Ureter (tissue), 1 donor: ENCODE measurements around the gene DQX1. TPM values are rescaled to one million over a fixed set of nuclear protein-coding genes. Genes with fewer than 3 reads are reported as not detected.
"Not testable (repeated sequence)": the region's sequence is repeated elsewhere in the genome, so short reads cannot be mapped to it uniquely, and the experiment has no call there.

Experiments used
- DNase-seq: peaks from one replicate; pipeline ENCODE4 v3.0.0-alpha.2; 2020; ENCODE audit warnings: low spot score
- total RNA-seq: library from RNA; stranded (reverse); gene quantifications from one replicate; pipeline ENCODE4 v1.2.4, GENCODE V29; 2023
- donor health status: DM: yes; HTN: yes; CAD: no.

The DQX1 gene, protein sequence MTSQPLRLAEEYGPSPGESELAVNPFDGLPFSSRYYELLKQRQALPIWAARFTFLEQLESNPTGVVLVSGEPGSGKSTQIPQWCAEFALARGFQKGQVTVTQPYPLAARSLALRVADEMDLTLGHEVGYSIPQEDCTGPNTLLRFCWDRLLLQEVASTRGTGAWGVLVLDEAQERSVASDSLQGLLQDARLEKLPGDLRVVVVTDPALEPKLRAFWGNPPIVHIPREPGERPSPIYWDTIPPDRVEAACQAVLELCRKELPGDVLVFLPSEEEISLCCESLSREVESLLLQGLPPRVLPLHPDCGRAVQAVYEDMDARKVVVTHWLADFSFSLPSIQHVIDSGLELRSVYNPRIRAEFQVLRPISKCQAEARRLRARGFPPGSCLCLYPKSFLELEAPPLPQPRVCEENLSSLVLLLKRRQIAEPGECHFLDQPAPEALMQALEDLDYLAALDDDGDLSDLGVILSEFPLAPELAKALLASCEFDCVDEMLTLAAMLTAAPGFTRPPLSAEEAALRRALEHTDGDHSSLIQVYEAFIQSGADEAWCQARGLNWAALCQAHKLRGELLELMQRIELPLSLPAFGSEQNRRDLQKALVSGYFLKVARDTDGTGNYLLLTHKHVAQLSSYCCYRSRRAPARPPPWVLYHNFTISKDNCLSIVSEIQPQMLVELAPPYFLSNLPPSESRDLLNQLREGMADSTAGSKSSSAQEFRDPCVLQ
- 1.4 TPM for total RNA-seq

DNA sequence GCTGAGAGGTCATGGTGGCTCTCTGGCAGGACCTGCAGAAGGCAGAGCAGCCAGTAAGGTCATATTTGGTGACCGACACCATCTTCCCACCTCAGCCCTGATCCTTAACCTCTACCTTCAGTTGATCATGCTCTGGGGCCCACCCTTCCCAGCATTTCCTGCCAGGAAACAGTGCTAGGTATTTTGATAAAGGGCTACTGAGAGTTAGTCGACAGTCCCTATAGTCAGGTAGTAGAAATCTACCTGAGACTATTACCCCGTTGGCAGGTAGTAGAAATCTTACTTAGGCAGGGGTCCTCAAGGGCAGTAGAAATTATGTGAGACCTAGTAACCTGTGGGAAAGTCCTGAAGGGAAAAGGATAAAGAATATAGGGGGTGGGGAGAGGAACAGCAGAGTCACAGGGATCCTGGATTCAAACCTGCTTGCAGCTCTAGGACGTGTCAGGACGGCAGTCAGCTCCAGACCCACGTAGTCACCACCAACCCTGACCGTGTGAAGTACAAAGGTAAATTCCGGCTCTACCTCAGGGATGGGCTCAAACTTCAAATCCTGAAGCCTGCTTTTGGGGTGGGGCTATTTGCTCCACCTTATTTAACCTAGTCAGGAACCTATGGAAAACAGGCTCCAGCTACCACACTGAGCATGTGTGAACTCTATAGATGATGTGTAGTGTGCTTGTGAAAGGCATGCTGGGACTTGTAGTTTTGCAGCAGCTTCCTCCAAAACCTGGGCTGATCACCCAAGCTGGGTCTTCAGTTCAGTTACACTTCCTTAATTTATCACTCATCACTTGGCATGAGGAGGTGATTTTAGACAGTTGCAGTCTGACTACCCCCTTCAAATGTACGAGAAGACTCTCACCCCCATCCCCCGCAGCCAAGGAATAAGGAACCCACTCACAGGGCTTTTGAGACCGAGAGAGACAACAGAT, at the start of gene DQX1:
Gene DQX1, minus strand, starts transcription at position 515 of the 932 bp plus-strand sequence. Its CDS starts 502 bp downstream, at position 13.
- no peak for DNase-seq

DNA sequence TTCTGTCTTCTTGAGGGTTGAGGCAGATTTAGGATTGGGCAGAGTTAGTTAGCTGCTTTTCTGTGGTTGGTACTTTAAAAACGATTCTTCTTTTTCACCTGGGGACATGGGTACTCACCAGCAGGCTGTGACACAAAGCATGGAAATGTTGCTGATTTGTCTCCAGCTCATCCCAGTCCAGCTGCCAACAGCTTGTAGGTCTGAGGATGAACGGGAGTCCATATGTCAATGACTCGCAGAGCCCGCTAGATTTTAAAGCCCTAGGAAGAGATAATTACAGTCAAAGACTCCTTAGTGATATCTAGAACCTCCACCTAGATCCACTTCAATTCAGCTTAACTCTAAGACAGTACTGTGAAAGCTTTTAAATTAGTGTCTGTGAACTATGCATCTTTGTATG, 49.3 kb upstream of the DQX1 start:
- DNase-seq = no peak

DNA sequence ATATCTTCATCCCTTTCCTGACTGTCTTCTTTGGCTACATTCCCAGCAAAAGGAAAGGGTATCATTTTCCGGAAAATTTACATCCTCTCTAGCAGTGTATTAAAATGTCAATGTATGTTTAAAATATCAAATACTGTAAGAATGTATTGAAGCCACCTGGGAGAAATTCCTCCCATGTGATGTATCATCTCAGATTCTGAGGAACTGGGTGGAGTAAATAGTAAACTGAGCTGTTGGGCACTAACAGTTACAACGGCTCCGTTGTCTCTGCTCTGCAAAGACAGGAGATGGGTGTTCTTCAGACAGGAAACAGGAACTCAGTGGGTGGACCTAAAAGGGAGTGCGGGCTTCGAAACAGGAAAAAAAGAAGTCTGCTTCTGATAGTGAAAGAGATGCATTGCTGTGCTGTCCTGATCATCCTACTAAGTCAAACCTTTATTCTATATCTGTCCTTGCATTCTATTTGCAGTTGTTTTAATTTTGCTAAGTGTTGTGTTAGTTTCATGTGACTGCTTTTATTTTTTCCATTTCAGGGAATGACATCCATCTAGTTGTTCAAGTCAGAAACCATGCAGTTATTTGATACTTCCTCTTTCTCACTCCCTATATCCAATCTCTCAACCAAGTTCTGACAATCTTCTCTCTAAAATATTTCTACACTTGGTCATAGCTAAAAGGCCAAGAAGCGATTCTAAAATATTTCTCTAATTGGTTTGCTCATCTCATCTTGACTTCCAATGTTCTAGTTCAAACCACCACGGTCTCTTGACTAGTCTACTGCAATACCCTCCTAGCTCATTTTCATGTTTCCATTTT, 47.9 kb upstream of the DQX1 start:
- DNase-seq = no peak

DNA sequence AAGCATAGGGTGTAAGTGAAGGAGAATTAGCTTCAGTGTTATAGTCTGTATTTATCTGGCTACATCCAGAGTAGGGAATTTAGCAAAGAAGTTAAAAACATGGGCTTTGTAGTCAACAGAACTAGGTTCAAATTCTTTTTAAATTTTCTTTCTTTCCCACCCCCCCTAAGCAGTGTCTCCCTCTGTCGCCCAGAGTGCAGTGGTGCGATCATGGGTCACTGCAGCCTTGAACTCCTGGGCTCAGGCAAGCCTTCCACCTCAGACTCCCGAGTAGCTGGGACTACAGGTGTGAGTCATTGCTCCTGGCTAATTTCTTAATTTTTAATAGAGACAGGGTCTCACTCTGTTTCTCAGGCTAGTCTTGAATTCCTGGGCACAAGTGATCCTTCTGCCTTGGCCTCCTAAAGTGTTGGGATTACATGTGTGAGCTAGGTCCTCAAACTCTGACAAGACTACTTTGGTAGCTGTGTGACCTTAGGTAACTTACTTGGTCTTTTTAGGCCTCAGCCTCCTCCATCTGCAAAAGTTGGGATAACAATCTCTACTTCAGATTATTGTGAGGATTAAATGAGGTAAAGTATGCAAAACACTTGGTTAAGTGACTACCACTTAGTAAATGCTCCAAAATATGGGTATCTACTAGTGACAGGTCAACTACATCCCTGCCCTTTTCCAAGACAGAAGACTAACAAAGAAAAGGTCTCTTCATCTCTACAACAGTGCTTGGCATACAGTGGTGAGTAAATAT, 46.3 kb upstream of the DQX1 start:
- DNase-seq = no peak

DNA sequence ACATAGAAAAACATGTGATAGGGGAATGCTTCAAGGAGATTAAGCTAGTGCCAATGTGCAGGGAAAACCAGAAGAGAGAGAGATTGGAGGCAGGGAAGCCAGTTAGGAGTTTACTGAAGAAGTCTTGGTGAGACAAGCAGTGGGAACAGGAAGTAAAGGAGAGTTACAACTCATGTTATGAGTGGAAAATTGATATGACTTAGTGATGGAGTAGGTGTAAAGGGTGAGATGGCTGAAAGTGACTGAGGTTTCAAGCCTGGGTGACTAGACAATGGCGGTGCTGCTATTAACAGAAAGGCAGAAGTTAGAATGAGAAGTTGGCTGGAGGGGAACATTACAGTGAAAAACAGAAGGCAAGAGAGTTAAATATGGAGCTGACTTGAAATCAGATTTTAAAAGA, 45.0 kb upstream of the DQX1 start:
- DNase-seq = no peak

DNA sequence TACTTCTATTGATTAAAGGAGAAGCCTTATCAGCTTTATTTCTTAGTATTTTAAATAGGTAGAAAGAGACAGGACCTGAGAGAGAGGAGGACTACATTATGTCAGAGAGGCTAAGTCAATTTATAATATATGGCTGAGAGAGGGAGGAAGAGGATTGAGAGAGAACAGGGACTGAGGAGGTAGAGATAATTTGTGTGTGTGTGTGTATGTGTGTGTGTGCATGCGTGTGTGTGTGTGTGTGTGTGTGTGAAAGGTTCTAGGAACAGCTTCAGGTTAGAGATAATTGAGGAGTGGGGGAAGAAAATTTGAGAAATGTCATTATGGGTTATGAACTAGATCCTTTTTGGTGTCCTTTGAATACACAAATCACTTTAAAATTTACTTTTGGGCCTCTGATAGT, 43.7 kb upstream of the DQX1 start:
- DNase-seq = no peak

DNA sequence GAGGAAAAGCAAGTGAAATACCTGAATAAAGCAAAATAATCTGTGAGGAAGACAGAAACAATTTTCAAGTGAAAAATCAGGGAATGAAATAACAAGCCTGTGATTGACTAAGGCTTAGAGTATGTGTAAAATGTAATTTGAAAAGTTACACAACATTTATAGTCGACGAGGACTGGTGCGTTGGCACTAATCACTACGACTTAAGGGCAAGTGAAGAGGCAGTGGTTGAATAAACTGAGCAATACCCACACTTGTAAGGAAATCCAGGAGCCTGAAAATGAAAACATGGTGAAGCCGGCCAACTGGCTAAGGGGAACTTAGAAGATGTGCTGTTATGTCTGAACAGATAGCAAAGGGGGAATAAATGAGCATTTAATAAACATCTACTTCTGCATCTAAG, 41.9 kb upstream of the DQX1 start:
- no peak for DNase-seq

DNA sequence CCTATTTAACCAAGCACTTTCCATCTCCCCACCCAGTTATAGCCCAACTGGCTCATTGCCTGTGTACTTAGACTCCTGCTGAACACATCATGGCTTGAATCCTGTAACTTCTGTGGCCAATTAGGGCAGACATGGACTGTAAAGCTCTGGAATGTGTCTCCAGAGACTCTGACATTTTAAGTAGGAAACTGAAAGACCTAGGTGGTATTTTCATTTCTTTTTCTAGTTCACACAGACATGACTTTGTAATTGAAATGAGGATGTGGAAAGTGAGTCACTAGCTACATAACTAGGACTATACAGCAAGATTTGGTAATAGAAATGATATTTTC, 40.7 kb upstream of the DQX1 start:
- no peak for DNase-seq

DNA sequence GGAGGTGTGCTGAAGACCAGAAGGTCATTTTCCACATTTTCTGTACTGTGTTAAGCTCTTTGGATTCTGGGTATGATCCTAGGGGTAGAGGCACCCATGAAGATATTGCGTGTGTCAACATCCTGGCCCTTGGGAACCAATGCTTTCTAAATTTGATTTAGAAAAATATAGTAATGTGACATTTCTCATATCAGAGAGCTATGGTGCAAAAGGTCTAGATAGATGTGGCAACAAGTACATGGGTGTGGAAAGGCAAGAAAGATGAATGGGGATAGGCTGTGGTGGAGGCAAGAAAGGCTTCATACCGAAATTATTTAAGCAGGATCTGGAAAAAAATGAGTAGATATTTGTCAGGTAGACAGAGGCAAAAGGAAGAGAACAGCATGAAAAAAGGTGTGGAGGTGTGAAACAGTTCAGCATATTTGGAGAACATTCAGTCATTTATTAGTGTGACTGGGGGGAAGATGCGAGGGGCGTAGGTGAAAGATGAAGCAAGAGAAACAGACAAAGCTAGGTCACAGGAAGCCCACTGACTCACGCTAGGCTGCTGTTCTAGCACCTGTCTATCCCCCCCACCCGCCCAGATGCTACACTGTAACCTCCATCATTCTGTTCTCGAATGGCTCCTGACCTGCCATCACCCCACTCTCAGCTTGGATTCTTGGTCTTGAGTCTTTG, 40.2 kb upstream of the DQX1 start:
- no peak for DNase-seq

DNA sequence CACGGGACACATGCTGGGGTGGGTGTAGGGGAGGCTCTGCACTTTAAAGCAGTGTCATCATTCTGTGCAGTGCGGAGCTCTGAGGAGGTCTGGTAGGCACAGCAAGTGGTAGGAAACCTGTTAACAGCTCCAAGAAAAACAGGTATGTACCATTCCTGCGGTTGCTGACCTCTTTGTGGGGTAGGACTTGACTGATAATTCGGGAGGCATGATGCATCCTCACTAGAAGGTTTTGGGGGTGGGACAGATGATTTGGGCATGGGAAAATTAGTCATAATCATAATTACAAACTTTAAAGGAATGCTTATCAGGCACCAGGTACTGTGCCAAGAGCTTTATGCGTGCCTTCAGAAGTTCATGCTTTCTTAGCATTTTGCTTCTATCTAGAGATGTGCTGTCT, 38.2 kb upstream of the DQX1 start:
- no peak for DNase-seq

DNA sequence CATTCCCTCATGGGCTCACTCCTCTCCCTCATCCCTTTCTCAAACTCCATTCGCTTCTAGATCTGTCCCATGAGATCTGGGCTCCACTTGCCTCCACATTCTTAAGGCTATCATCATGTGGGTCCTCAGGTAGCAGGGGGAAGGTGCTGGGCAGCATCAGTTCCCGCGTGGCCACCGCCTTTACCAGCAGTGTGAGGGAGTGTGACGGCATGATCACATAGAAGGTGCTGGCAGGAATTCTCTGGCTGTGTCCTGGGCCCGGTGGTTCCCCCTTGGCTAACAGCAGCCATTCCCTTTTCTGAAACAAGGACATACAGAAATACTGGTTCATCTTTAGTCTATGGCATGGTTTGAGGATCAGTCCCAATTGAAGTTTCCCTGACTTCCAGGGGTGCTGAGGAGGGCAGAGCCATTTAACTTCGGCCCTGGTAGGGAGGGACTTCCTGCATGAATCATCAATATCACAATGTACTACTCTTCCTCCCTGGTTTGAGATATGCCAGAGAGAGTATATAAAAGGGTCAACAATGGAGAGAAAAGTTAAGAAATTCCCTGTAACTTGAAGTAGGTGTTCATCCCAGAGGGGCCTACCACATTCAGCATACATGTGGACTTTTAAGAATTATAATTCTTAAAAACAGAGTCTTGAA, 36.2 kb upstream of the DQX1 start:
- no peak for DNase-seq

DNA sequence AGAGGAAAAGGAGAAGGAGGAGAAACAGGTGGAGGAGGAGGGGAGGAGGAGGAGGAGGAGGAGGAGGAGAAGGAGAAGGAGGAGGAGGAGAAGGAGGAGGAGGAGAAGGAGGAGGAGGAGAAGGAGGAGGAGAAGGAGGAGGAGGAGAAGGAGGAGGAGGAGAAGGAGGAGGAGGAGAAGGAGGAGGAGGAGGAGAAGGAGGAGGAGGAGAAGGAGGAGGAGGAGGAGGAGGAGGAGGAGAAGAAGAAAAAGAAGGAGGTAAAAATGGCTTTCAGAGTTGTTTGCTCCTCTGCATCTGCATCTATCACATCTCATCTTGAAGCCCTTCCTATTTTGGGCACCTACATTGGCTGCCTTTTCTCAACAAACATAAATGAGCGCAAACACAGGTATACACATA, 35.0 kb upstream of the DQX1 start:
- not testable (repeated sequence) for DNase-seq

DNA sequence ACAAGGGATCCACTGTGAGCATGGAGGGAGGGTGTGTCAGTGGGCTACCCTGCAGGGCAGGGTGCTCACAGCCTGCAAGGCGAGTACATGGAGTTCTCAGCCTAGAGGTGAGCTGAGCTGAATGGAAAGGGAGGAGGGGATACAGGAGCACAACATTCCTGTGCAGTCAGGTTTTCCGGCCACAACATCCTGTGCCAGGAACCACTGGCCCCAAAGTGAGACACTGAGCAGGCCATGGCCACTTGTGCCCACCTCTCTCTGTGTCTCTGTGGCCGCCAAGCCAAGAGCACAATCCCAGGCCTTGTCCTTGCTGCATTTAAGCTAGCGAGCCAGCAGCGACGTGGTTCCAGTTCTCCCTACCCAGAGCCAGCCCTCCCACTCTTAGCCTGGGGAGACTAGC, 34.6 kb upstream of the DQX1 start:
- no peak for DNase-seq

DNA sequence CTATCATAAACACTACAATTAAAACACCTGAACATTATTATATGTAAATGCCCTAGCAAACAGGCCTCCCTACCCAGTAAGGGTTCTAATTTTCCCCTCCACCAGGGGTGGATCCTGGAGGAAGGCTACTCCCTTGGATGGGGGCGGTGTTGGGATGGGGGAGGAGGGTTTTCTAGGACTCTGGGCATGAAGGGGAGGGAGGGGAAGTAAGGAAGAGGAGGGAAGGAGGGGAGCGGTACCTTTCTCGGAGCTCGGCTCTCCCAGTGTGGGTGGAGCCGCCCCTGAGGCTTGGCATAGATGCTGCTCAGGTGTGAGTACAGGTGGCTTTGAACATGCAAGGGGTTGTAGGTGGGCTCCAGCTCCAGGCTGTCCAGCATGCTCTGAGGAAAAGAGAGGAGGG, 33.9 kb upstream of the DQX1 start:
- DNase-seq = no peak

DNA sequence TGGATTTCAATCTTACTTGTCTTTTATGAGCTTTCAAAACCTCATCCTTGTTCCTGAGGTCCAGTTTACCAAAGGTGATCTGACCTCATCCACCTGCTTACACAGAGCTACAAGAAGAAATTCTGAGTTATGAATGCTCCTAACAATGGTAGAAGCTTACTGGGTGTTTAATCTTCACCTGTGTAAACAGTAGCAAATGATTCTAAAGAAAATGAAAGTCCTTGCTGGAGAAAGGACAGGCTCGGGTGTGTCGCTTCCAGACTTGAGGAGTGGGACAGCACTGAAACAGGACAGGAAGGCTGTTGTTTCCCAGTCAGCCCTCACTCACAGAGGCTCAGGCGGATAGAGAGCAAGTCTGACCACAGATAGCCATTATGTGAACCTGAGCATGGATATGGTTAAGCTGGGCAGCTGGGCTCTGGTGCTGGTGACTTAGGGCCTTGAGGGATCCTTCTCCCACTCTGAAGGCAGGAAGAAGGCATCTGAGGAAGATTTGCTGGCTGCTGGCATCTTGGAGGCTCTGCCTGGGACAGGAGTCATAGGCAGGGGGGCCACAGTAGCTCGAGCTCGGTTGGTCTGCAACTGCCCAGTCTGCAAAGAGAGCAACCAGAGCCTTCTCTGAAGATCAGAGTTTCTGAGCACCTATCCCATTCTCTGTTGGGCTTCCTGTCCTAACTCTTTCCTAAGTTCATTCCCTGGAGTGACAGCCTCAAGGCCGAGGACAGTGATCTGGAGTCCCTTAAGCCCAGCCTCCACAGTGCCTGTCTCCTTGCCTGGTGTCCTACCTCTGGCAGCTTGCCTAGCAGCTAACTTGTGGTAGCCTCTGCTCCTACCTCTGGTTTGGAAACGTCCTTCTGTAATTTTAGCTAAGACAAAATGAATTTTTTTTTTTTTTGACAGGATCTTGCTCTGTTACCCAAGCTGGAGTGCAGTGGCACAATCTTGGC, 32.5 kb upstream of the DQX1 start:
- DNase-seq = no peak

DNA sequence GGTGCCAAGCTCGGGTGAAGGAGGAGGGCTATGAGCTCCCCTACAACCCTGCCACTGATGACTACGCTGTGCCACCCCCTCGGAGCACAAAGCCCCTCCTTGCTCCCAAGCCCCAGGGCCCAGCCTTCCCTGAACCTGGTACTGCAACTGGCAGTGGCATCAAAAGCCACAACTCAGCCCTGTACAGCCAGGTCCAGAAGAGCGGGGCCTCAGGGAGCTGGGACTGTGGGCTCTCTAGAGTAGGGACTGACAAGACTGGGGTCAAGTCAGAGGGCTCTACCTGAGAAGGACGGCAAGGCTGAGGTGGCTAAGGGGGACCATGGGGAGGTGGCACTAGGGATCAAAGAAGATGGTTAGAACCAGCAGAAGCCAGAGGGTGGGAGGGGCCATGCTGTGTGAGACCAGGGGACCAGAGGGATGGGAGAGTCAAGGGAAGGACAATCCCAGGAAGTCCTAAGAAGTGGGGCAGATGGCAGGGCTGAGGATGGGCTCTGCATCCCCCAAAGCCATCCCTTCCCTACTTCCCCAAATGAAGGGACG, 30.9 kb upstream of the DQX1 start:
- DNase-seq = no peak

DNA sequence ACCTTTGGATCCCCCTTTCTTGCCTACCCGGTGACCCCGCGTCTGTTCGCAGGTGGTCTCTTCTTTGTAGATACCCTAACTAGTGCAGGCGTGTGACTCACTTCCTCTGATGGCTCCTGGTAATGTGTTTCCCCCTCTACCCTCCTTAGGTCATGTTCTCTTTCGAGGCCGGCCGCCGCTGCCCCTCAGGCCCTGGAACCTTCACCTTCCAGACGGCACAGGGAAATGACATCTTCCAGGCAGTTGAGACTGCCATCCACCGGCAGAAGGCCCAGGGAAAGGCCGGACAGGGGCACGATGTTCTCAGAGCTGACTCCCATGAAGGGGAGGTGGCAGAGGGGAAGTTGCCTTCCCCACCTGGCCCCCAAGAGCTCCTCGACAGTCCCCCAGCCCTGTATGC, 30.1 kb upstream of the DQX1 start:
- DNase-seq = no peak

DNA sequence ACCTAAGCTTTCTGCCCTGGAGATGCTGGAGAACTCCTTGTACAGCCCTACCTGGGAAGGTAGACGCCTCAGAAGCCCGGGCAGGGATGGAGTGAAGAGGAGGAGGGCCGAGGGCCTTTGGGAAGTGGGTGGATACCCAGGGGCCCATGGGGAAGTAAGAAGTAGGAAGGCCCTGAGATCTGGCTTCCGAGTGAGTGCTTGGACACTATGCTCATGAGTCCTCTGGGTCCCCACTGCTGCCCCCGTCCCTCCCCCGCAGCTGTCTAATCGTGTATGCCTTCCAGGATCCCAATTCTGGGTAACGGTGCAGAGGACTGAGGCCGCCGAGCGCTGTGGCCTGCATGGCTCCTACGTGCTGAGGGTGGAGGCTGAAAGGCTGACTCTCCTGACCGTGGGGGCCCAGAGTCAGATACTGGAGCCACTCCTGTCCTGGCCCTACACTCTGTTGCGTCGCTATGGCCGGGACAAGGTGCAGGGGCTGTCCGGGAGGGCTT, 29.6 kb upstream of the DQX1 start:
- DNase-seq = no peak
